ENCODE data around the gene AGPS.
"Not testable (repeated sequence)": the region's sequence is repeated elsewhere in the genome, so short reads cannot be mapped to it uniquely, and the experiment has no call there.

The AGPS gene

GRCh38 chr2:177391822-177392372, 676 bp upstream of the AGPS start:
- no peak for DNase-seq

- no peak for DNase-seq
These were observed 706 bp downstream of the AGPS start for GRCh38 chr2:177393203-177393755.

- DNase-seq = no peak
These were observed 1.4 kb downstream of the AGPS start for GRCh38 chr2:177393824-177394593.

GRCh38 chr2:177394594-177394973, 2.0 kb downstream of the AGPS start:
- no peak for DNase-seq

GRCh38 chr2:177395351-177396065, 2.9 kb downstream of the AGPS start:
- DNase-seq = no peak

- no peak for DNase-seq
These were observed 4.3 kb downstream of the AGPS start for GRCh38 chr2:177396703-177397460.

- DNase-seq = no peak
These were observed 5.1 kb downstream of the AGPS start for GRCh38 chr2:177397481-177398289.

- no peak for DNase-seq
These were observed 5.7 kb downstream of the AGPS start for GRCh38 chr2:177398290-177398683.

GRCh38 chr2:177398791-177399190, 6.2 kb downstream of the AGPS start:
- no peak for DNase-seq

- no peak for DNase-seq
These were observed 6.8 kb downstream of the AGPS start for GRCh38 chr2:177399376-177399775.

- no peak for DNase-seq
These were observed 7.9 kb downstream of the AGPS start for GRCh38 chr2:177400337-177400923.

GRCh38 chr2:177402096-177402495, 9.5 kb downstream of the AGPS start:
- DNase-seq = no peak

- DNase-seq = no peak
These were observed 11.3 kb downstream of the AGPS start for GRCh38 chr2:177403838-177404237.

GRCh38 chr2:177404243-177404642, 11.7 kb downstream of the AGPS start:
- no peak for DNase-seq

GRCh38 chr2:177405029-177405692, 12.6 kb downstream of the AGPS start:
- no peak for DNase-seq

- no peak for DNase-seq
These were observed 13.6 kb downstream of the AGPS start for GRCh38 chr2:177406182-177406581.

- no peak for DNase-seq
These were observed 14.5 kb downstream of the AGPS start for GRCh38 chr2:177407031-177407430.

GRCh38 chr2:177410629-177411028, 18.1 kb downstream of the AGPS start:
- not testable (repeated sequence) for DNase-seq

- DNase-seq = no peak
These were observed 21.1 kb downstream of the AGPS start for GRCh38 chr2:177413703-177414102.

- DNase-seq = no peak
These were observed 26.7 kb downstream of the AGPS start for GRCh38 chr2:177419274-177419673.

GRCh38 chr2:177422271-177422670, 29.7 kb downstream of the AGPS start:
- no peak for DNase-seq

Data from DMS153 (cell line).